Kidney epithelial cell (primary cell): ENCODE measurements around the gene GYPC. TPM values are rescaled to one million over a fixed set of nuclear protein-coding genes. Genes with fewer than 3 reads are reported as not detected.

ENCODE experiments used
- DNase-seq: peaks from one replicate; pipeline ENCODE4 v3.0.0-alpha.2; 2010; ENCODE audit warnings: low read depth
- H3K27me3 ChIP-seq: 2 replicates; pipeline ENCODE4 v1.6.0; 2011; ENCODE audit warnings: low read length; ENCODE audit not compliant: control insufficient read depth, insufficient read depth
- H3K36me3 ChIP-seq: 2 replicates; pipeline ENCODE4 v1.5.1; 2011; ENCODE audit warnings: low read length; ENCODE audit not compliant: control insufficient read depth, insufficient read depth
- H3K4me3 ChIP-seq: 2 replicates; pipeline ENCODE4 v1.5.1; 2011; ENCODE audit warnings: low read depth, mild to moderate bottlenecking, control low read depth, low read length
- CTCF ChIP-seq: IDR thresholded peaks from 2 replicates; pipeline ENCODE4 v1.5.1; 2011; ENCODE audit warnings: mild to moderate bottlenecking, moderate library complexity, low read length, control low read depth, inconsistent platforms; ENCODE audit not compliant: insufficient read depth, poor library complexity, severe bottlenecking
- total RNA-seq: library from RNA; depleted of rRNA; stranded (reverse); fragments of >200 nt; gene quantifications from 2 replicates; pipeline ENCODE4 v1.2.3, GENCODE V29; 2015

GYPC gene
- total RNA-seq, 1 donor from 2014 or later: 127 TPM

- no peak for TF ChIP-seq CTCF
- Histone ChIP-seq H3K27me3 (no peaks in the 10 kb centered on the region), H3K4me3 (peak overlapping the region; percentile 69), H3K36me3 (no peaks in the 10 kb centered on the region)
- peak; percentile 87 for DNase-seq
Observed at GRCh38 chr2:126657636-126658318, 1.8 kb downstream of the GYPC start.

DNA sequence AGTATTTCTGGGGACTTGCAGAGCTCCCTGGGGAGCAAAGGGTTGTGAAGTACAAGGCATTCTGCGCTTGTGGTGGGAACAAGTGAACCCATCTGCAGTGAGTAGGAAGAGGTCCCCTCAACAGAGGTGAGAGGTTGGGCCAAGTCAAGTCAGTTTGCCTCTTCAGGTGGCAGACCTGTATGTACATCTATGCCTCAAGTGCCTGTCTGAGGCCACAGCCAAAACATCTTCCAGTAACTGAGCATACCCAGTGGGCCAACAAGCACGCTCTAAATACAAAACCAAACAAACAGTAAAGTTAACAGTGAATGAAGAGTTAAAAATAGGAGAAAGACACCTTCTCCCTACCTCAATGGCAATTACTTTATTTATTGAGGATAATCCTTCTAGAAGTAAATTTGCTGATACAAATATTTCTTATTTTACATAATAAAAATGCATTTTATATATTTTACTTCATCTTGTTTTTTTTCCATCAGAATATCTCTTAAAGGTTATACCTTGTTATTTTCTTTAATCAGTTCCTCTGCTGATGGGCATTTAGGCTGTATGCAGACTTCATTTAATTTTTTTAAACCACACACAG lies 2.5 kb downstream of the GYPC start:
- DNase-seq: no peak
- H3K27me3 ChIP-seq: no peaks in the 10 kb centered on the region
- no peak overlapping the region for H3K4me3 ChIP-seq
- no peaks in the 10 kb centered on the region for H3K36me3 ChIP-seq
- TF ChIP-seq CTCF: no peak

DNA sequence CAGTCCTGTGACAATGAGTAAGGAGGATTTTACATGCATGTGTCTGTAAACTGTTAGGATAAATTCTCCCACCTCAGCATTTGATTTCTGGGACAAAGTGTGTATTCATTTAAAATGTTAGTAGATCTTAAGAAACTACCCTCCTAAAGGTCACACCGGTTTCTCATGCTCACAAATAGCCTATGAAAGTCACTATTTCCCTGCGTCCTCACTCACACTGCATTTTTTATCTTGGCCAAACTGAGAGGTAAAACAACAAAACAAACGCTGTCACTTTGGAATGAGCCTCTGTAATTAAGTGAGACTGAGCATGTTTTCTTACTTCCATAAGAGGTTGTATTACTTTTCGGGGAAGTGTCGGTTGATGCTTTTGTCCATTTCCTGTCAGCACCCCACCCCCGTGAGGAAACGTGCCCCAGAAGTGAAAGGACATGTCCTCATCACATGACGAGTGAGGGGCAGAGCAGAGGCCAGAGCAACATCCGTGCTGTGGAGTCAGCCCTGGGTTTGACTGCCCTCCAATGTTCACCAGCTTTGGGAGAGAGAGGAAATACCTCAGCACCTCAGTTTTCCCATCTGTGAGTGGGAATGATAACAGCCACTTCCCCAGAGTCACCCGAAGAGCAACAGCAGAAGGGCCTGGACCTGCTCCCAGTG lies 3.1 kb downstream of the GYPC start:
- no peak for DNase-seq
- Histone ChIP-seq H3K4me3 (no peak overlapping the region), H3K27me3 (no peaks in the 10 kb centered on the region), H3K36me3 (no peaks in the 10 kb centered on the region)
- TF ChIP-seq CTCF: no peak

DNA sequence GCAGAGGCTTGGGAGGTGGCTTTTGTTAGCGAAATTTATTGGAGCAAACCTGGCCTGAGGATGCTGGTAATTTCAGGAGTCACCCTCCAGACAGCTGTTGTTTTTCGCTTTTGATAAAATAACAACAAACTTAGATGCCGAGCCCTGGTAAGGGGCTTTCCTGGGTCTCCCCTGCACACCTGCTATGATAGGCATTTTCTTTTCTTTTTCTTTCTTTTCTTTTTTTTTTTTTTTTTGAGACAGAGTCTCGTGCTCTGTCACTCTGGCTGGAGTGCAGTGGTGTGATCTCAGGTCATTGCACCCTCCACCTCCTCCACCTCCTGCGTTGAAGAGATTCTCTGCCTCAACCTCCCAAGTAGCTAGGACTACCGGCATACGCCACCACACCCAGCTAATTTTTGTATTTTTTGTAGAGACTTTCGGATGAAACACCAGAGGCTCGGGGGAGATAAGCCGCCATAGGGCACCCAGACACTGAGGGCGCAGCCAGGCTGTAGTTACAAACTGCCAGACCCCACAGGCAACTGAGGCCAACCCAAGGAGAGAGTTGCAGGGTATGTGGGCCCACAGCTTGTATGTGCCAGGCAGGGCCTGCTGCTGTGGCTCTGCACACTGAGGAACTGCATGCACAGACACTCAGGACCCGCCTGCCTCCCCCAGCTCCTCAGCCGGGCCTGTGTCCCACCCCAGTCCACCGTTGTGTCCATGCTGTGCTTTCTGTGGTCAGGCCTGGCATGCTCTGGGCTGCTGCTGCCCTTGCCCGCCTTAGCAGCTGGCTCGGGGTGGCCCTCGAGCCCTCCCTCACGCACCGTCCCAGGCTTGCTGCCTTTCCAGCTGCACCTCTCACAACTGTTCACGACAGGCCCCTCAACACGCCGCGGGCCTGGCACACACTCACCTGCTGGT lies 3.9 kb downstream of the GYPC start:
- Histone ChIP-seq H3K27me3 (no peaks in the 10 kb centered on the region), H3K36me3 (no peaks in the 10 kb centered on the region), H3K4me3 (no peak overlapping the region)
- no peak for TF ChIP-seq CTCF
- no peak for DNase-seq

GRCh38 chr2:126660971-126661370 lies 5.0 kb downstream of the GYPC start:
- H3K4me3 ChIP-seq: no peak overlapping the region
- TF ChIP-seq CTCF: no peak
- DNase-seq: no peak
- no peaks in the 10 kb centered on the region for H3K27me3 ChIP-seq
- no peaks in the 10 kb centered on the region for H3K36me3 ChIP-seq
